Caco-2 (cell line): ENCODE measurements around the gene MAD1L1. TPM values are rescaled to one million over a fixed set of nuclear protein-coding genes. Genes with fewer than 3 reads are reported as not detected.

Source experiments
- BruUV-seq: library from RNA; stranded (reverse); fragments of 400-500 nt; replicated peaks from 2 replicates; lab custom pipeline; 2021; lab: Mats Ljungman, UMichigan
- CTCF ChIA-PET: fragments of 300-600 bp; sonication (Branson Sonifier 250); formaldehyde crosslinking; loops from one replicate; lab custom pipeline; 2022; ENCODE audit warnings: antibody characterized with exemption; lab: Charles Lee
- POLR2A ChIA-PET: fragments of 300-600 bp; sonication (Branson Sonifier 250); formaldehyde crosslinking; loops from one replicate; lab custom pipeline; 2022; ENCODE audit warnings: antibody characterized with exemption; lab: Charles Lee
- DNase-seq, 2 experiments: peaks; one replicate each; pipeline versions ENCODE4 v3.0.0 to v3.0.0-alpha.2; 2020 to 2022
- H3K27me3 ChIP-seq: replicated peaks from 2 replicates; pipeline ENCODE4 v1.6.0; 2011; ENCODE audit warnings: low read length; ENCODE audit not compliant: control insufficient read depth, insufficient read depth
- H3K36me3 ChIP-seq: 2 replicates; pipeline ENCODE4 v1.5.1; 2011; ENCODE audit warnings: low read length; ENCODE audit not compliant: control insufficient read depth, insufficient read depth
- H3K4me1 ChIP-seq: fragments of 250-450 bp; sonication (Bioruptor Pico); 2 replicates; pipeline ENCODE4 v1.5.1; 2020; ENCODE audit warnings: mild to moderate bottlenecking
- H3K4me3 ChIP-seq: 2 replicates; pipeline ENCODE4 v1.5.1; 2011; ENCODE audit warnings: low read depth, mild to moderate bottlenecking, control low read depth, low read length
- H3K9me3 ChIP-seq: fragments of 250-450 bp; sonication (Bioruptor Pico); 2 replicates; pipeline ENCODE4 v1.5.1; 2020; ENCODE audit warnings: mild to moderate bottlenecking, moderate library complexity
- H3K27ac Mint-ChIP-seq: one replicate; pipeline ENCODE4 v1.8.0; 2022; ENCODE audit warnings: mixed read lengths; ENCODE audit not compliant: unreplicated experiment
- H3K27me3 Mint-ChIP-seq: one replicate; pipeline ENCODE4 v1.8.0; 2022; ENCODE audit warnings: mixed read lengths; ENCODE audit not compliant: insufficient read depth, unreplicated experiment
- H3K36me3 Mint-ChIP-seq: one replicate; pipeline ENCODE4 v1.8.0; 2022; ENCODE audit warnings: mild to moderate bottlenecking, mixed read lengths; ENCODE audit not compliant: insufficient read depth, unreplicated experiment
- H3K4me1 Mint-ChIP-seq: one replicate; pipeline ENCODE4 v1.8.0; 2022; ENCODE audit warnings: low read depth, mixed read lengths; ENCODE audit not compliant: unreplicated experiment
- H3K4me3 Mint-ChIP-seq: one replicate; pipeline ENCODE4 v1.8.0; 2022; ENCODE audit warnings: mild to moderate bottlenecking, moderate library complexity, mixed read lengths; ENCODE audit not compliant: unreplicated experiment
- H3K9me3 Mint-ChIP-seq: one replicate; pipeline ENCODE4 v1.8.0; 2022; ENCODE audit warnings: mixed read lengths; ENCODE audit not compliant: unreplicated experiment
- CTCF ChIP-seq, 2 experiments: fragments of 200-600 bp in 1 of 2; IDR thresholded peaks; 1 replicate in 1 of 2; 2 replicates in 1 of 2; pipeline versions ENCODE4 v1.5.1 to v1.8.0; 2011 to 2022; ENCODE audit warnings: antibody characterized with exemption in 1 of 2, control low read depth in 1 of 2, inconsistent platforms in 1 of 2, low read depth in 1 of 2, low read length in 1 of 2, mild to moderate bottlenecking in 1 of 2, moderate library complexity in 1 of 2; ENCODE audit not compliant: insufficient read depth in 1 of 2, severe bottlenecking in 1 of 2, unreplicated experiment in 1 of 2
- intact Hi-C: fragments of 100-400 bp; cut with micrococcal nuclease; formaldehyde crosslinking; loops from one replicate; pipeline ENCODE4 v1.10.0; 2022; ENCODE audit not compliant: unreplicated experiment
- total RNA-seq: library from RNA; stranded (reverse); gene quantifications from 2 replicates; pipeline ENCODE4 v1.2.3, GENCODE V29; 2022

MAD1L1 gene
- total RNA-seq, 1 experiment from 2014 or later, result 58.6 TPM

GRCh38 chr7:1907751-1908365 is 324.9 kb downstream of the MAD1L1 start:
- Mint-ChIP-seq H3K27me3 (no peaks in the 10 kb centered on the region), H3K9me3 (no peaks in the 10 kb centered on the region), H3K4me3 (no peak overlapping the region), H3K36me3 (peaks cover 4% of the 10 kb centered on the region), H3K4me1 (no peaks in the 10 kb centered on the region), H3K27ac (no peak overlapping the region)
- Histone ChIP-seq H3K4me3 (no peak overlapping the region), H3K9me3 (no peaks in the 10 kb centered on the region), H3K36me3 (no peaks in the 10 kb centered on the region), H3K4me1 (no peaks in the 10 kb centered on the region), H3K27me3 (no peaks in the 10 kb centered on the region)
- BruUV-seq, result no TSS peak
- ChIA-PET CTCF (interaction anchor here (0.6 kb wide), 1 partner anchor 21 kb away, joined by 9 read pairs; no protein-coding TSS in a partner anchor), POLR2A (no interaction called here)
- intact Hi-C loops, result no loop called here
- no peak for TF ChIP-seq CTCF (IDR thresholded peaks at IDR 0.05; ENCODE audit: insufficient read depth in 1 of 2, low read depth in 1 of 2, low read length in 1 of 2, severe bottlenecking in 1 of 2, unreplicated experiment in 1 of 2)
- no peak for DNase-seq

DNA sequence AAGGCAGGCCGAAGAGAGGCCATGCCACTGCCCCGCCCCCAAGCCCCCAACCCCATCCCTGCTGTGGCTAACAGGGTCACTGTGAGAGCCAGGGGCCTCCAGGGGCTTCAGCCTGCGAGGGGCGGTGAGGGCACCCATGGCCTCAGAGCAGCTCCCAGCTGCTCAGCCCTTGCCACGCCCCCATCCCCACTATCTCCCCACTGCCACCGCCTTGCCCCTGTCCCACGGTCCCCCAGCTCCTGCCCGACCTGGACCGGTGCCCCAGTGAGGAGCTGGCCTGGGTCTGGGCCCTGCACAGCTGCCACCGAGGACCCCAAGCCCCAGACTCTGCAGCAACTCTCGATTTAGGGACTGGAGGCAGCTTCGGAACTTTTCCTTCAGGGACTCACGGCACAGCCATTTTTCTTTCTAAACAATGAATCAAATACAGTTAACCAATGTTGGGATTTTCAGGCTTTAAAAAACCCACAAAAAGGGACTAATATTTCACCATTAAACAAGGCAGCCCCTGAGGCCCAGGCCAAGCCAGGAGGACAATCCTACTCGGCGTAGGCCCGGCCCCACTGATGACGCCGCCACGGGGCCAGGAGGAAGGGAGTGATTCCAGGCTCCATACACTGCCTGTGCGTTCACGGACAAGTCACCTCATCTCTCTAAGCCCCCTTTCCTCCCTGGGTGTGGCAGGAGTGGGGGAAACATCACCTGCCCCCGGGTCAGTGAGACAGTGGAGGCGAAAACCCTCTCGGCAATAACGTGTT is 325.6 kb downstream of the MAD1L1 start:
- Mint-ChIP-seq H3K9me3 (no peaks in the 10 kb centered on the region), H3K36me3 (peaks cover 8% of the 10 kb centered on the region), H3K4me3 (no peak overlapping the region), H3K4me1 (no peaks in the 10 kb centered on the region), H3K27me3 (no peaks in the 10 kb centered on the region), H3K27ac (no peak overlapping the region)
- Histone ChIP-seq H3K36me3 (no peaks in the 10 kb centered on the region), H3K4me3 (no peak overlapping the region), H3K9me3 (no peaks in the 10 kb centered on the region), H3K27me3 (no peaks in the 10 kb centered on the region), H3K4me1 (no peaks in the 10 kb centered on the region)
- no peak for TF ChIP-seq CTCF (IDR thresholded peaks at IDR 0.05; ENCODE audit: insufficient read depth in 1 of 2, low read depth in 1 of 2, low read length in 1 of 2, severe bottlenecking in 1 of 2, unreplicated experiment in 1 of 2)
- ChIA-PET POLR2A (no interaction called here), CTCF (interaction anchor here (0.6 kb wide), 1 partner anchor 22 kb away, joined by 9 read pairs; no protein-coding TSS in a partner anchor)
- intact Hi-C loops, result no loop called here
- DNase-seq, result no peak
- BruUV-seq, result no TSS peak

DNA sequence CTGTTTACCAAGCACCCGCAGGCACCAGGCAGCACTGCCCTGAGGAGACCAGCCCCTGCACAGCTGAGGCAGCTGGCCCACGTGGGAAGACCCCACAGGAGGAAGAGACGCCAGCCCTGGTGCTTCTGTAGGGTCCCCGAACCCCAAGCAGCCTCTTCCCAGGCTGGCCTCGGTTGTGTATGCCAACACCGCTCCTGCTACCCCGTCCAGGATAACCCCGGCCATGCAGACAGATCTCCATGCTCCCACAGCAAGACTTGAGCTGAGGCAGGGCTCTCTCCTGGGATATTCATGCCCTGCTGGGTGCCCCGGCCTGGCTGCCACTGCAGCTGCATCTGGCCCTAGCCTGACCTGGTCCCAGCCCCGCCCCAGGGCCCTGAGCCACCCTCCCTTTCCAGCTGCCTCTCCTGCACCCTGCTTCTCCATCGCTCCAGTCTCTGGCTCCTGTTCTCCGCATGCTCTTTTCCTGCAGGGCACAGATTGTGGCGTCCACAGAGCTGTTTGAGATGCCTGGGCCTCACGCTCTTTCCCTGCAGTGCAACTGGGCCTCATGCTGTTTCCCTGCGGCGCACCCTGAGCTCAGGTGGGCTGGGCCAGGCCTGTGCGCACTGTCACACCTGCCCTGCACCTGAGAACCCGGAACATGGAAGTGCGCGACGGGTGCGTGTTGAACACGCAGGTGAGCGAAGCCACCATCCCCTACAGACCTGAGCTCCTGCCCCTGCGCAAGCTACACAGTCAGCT is 326.5 kb downstream of the MAD1L1 start:
- no peaks in the 10 kb centered on the region for H3K9me3 ChIP-seq
- Mint-ChIP-seq H3K27ac (no peak overlapping the region), H3K27me3 (no peaks in the 10 kb centered on the region), H3K36me3 (peaks cover 11% of the 10 kb centered on the region), H3K9me3 (no peaks in the 10 kb centered on the region), H3K4me3 (no peak overlapping the region), H3K4me1 (no peaks in the 10 kb centered on the region)
- TF ChIP-seq CTCF (IDR thresholded peaks at IDR 0.05; ENCODE audit: insufficient read depth in 1 of 2, low read depth in 1 of 2, low read length in 1 of 2, severe bottlenecking in 1 of 2, unreplicated experiment in 1 of 2), result no peak
- no peaks in the 10 kb centered on the region for H3K27me3 ChIP-seq
- no TSS peak for BruUV-seq
- no peak overlapping the region for H3K4me3 ChIP-seq
- POLR2A ChIA-PET, result interaction anchor here (0.6 kb wide), 1 partner anchor 23 kb away, joined by 5 read pairs; no protein-coding TSS in a partner anchor
- CTCF ChIA-PET, result no interaction called here
- intact Hi-C loops, result no loop called here
- no peaks in the 10 kb centered on the region for H3K4me1 ChIP-seq
- DNase-seq, result no peak
- H3K36me3 ChIP-seq, result no peaks in the 10 kb centered on the region
